GM23338 (cell line): Measurements from ENCODE around the gene TENT4A. TPM values are rescaled to one million over a fixed set of nuclear protein-coding genes. Genes with fewer than 3 reads are reported as not detected.

Experiments used
- ATAC-seq: fragments of 200-7000 bp; cut with Tn5 transposase; 3 replicates; pipeline ENCODE4 v1.9.1; 2020
- DNase-seq: peaks from one replicate; pipeline ENCODE4 v3.0.0-alpha.2; 2015; ENCODE audit warnings: low spot score
- H2AFZ ChIP-seq: fragments of 200-600 bp; sonication (generic); 2 replicates; pipeline ENCODE4 v1.8.0; 2016; ENCODE audit warnings: antibody characterized with exemption, mild to moderate bottlenecking, moderate library complexity
- H3F3A ChIP-seq: fragments of 200-600 bp; sonication (generic); replicated peaks from 2 replicates; pipeline ENCODE4 v1.8.0; 2017; ENCODE audit warnings: antibody characterized with exemption, mixed run types, low read depth
- H3K27ac ChIP-seq: fragments of 200-600 bp; sonication (generic); 2 replicates; pipeline ENCODE4 v1.6.1; 2016; ENCODE audit warnings: low read depth
- H3K27me3 ChIP-seq: fragments of 200-600 bp; sonication (generic); 2 replicates; pipeline ENCODE4 v1.8.0; 2016; ENCODE audit warnings: mild to moderate bottlenecking, mixed run types, moderate library complexity; ENCODE audit not compliant: insufficient read depth
- H3K36me3 ChIP-seq: fragments of 200-600 bp; sonication (generic); 2 replicates; pipeline ENCODE4 v1.8.0; 2016; ENCODE audit warnings: mild to moderate bottlenecking; ENCODE audit not compliant: insufficient read depth
- H3K4me1 ChIP-seq: fragments of 200-600 bp; sonication (generic); 2 replicates; pipeline ENCODE4 v1.8.0; 2016; ENCODE audit warnings: mild to moderate bottlenecking, moderate library complexity; ENCODE audit not compliant: insufficient read depth
- H3K4me2 ChIP-seq: fragments of 200-600 bp; sonication (generic); 2 replicates; pipeline ENCODE4 v1.7.1; 2017; ENCODE audit warnings: mixed run types
- H3K4me3 ChIP-seq: fragments of 200-600 bp; sonication (generic); 2 replicates; pipeline ENCODE4 v1.6.1; 2016; ENCODE audit warnings: mixed run types
- H3K79me2 ChIP-seq: fragments of 200-600 bp; sonication (generic); replicated peaks from 2 replicates; pipeline ENCODE4 v1.8.0; 2017; ENCODE audit warnings: mild to moderate bottlenecking; ENCODE audit not compliant: insufficient read depth
- H3K9me2 ChIP-seq: fragments of 200-600 bp; sonication (generic); 2 replicates; pipeline ENCODE4 v1.8.0; 2017; ENCODE audit not compliant: insufficient read depth
- H4K20me1 ChIP-seq: fragments of 200-600 bp; sonication (generic); replicated peaks from 2 replicates; pipeline ENCODE4 v1.8.0; 2017; ENCODE audit warnings: mild to moderate bottlenecking; ENCODE audit not compliant: insufficient read depth
- H3K27ac Mint-ChIP-seq: 2 replicates; pipeline ENCODE4 v1.8.0; 2020; ENCODE audit warnings: inconsistent platforms, mild to moderate bottlenecking, moderate library complexity, mixed read lengths
- H3K27me3 Mint-ChIP-seq: 3 replicates; pipeline ENCODE4 v1.8.0; 2022; ENCODE audit warnings: low read depth, mild to moderate bottlenecking, moderate library complexity, mixed read lengths, inconsistent platforms; ENCODE audit not compliant: insufficient read depth, poor library complexity
- H3K36me3 Mint-ChIP-seq: 3 replicates; pipeline ENCODE4 v1.8.0; 2021; ENCODE audit warnings: low read depth, mild to moderate bottlenecking, inconsistent platforms, moderate library complexity, mixed read lengths
- H3K4me1 Mint-ChIP-seq: 3 replicates; pipeline ENCODE4 v1.8.0; 2020; ENCODE audit warnings: mild to moderate bottlenecking, inconsistent platforms, mixed read lengths
- H3K4me3 Mint-ChIP-seq: 3 replicates; pipeline ENCODE4 v1.8.0; 2021; ENCODE audit warnings: moderate library complexity, mild to moderate bottlenecking, inconsistent platforms, mixed read lengths
- H3K9me3 Mint-ChIP-seq: 3 replicates; pipeline ENCODE4 v1.8.0; 2020; ENCODE audit warnings: moderate library complexity, mild to moderate bottlenecking, inconsistent platforms, mixed read lengths
- CREB1 ChIP-seq: fragments of 250-450 bp; sonication (Bioruptor Pico); IDR thresholded peaks from 2 replicates; pipeline ENCODE4 v1.5.0; 2020; ENCODE audit warnings: low read depth, mild to moderate bottlenecking, moderate library complexity
- CTCF ChIP-seq, 2 experiments: fragments of 200-600 bp in 1 of 2; sonication (generic) in 1 of 2; conservative IDR thresholded peaks; 2 replicates each; pipeline versions ENCODE4 v1.5.1 to v1.6.1; 2016 to 2017; ENCODE audit warnings: antibody characterized with exemption in 2 of 2, low read depth in 2 of 2, mild to moderate bottlenecking in 2 of 2, moderate library complexity in 1 of 2
- ETS1 ChIP-seq: IDR thresholded peaks from 2 replicates; pipeline ENCODE4 v1.6.1; 2016; ENCODE audit warnings: antibody characterized with exemption
- EZH2 ChIP-seq: fragments of 200-600 bp; sonication (generic); IDR thresholded peaks from one replicate; pipeline ENCODE4 v1.8.0; 2017; ENCODE audit warnings: antibody characterized with exemption, mild to moderate bottlenecking, low read depth; ENCODE audit not compliant: unreplicated experiment
- REST ChIP-seq: IDR thresholded peaks from one replicate; pipeline ENCODE4 v1.6.1; 2018; ENCODE audit warnings: antibody characterized with exemption; ENCODE audit not compliant: unreplicated experiment
- STAT1 ChIP-seq: IDR thresholded peaks from one replicate; pipeline ENCODE4 v1.6.1; 2016; ENCODE audit warnings: antibody characterized with exemption; ENCODE audit not compliant: unreplicated experiment
- ZNF114 ChIP-seq: fragments of 250-450 bp; sonication (Bioruptor Pico); IDR thresholded peaks from 2 replicates; pipeline ENCODE4 v1.5.0; 2020; ENCODE audit warnings: mild to moderate bottlenecking, moderate library complexity
- ZNF331 ChIP-seq: fragments of 250-450 bp; sonication (Bioruptor Pico); IDR thresholded peaks from 2 replicates; pipeline ENCODE4 v1.5.0; 2020; ENCODE audit warnings: low read depth, mild to moderate bottlenecking, moderate library complexity
- polyA plus RNA-seq: library from polyadenylated mRNA; unstranded; fragments of >200 nt; fragmentation: Nextera tagmentation; extraction: Ambion mirVana; gene quantifications from 2 replicates; pipeline ENCODE4 v1.2.1, GENCODE V29; 2016
- total RNA-seq: library from RNA; depleted of rRNA; stranded (reverse); fragments of >200 nt; shearing (Covaris generic); gene quantifications from 2 replicates; pipeline ENCODE4 v1.2.3, GENCODE V29; 2014

TENT4A gene
- total and polyA plus RNA-seq, 2 experiments from 2014 or later = 5.3 to 24.0 TPM

- Mint-ChIP-seq H3K36me3 (peaks cover 55% of the 10 kb centered on the region), H3K4me1 (no peaks in the 10 kb centered on the region), H3K9me3 (peaks cover 29% of the 10 kb centered on the region), H3K4me3 (no peak overlapping the region), H3K27ac (no peak overlapping the region), H3K27me3 (no peaks in the 10 kb centered on the region)
- TF ChIP-seq ZNF114 (no peak), EZH2 (no peak), CREB1 (CRISPR knock-in tag) (no peak), STAT1 (no peak), REST (no peak)
- no peaks in the 10 kb centered on the region for H3K4me1 ChIP-seq
- no peaks in the 10 kb centered on the region; the same call in 1 of the 2 replicates for H4K20me1 ChIP-seq
- no peaks in the 10 kb centered on the region for H3K27me3 ChIP-seq
- no peaks in the 10 kb centered on the region for H3F3A ChIP-seq
- H3K4me2 ChIP-seq = no peak overlapping the region
- H3K4me3 ChIP-seq = no peak overlapping the region
- ATAC-seq (no peak), DNase-seq (no peak)
- peaks cover 18% of the 10 kb centered on the region; the same call in 1 of the 2 replicates for H3K9me2 ChIP-seq
- H3K27ac ChIP-seq = no peak overlapping the region
- H3K79me2 ChIP-seq = no peaks in the 10 kb centered on the region
- no peaks in the 10 kb centered on the region for H3K36me3 ChIP-seq
- no peak overlapping the region for H2AFZ ChIP-seq
Observed at GRCh38 chr5:6674421-6674820, 38.8 kb upstream of the TENT4A start.

GRCh38 chr5:6674886-6675285 is 38.3 kb upstream of the TENT4A start:
- H3K4me3 ChIP-seq = no peak overlapping the region
- Mint-ChIP-seq H3K27ac (no peak overlapping the region), H3K4me1 (no peaks in the 10 kb centered on the region), H3K27me3 (no peaks in the 10 kb centered on the region), H3K4me3 (no peak overlapping the region), H3K36me3 (peaks cover 51% of the 10 kb centered on the region), H3K9me3 (peaks cover 29% of the 10 kb centered on the region)
- H3K4me1 ChIP-seq = no peaks in the 10 kb centered on the region
- TF ChIP-seq ETS1 (no peak), ZNF331 (CRISPR knock-in tag) (no peak), STAT1 (no peak), CTCF (conservative IDR thresholded peaks at IDR 0.05; ENCODE audit: low read depth in 2 of 2) (no peak), ZNF114 (no peak)
- H3K9me2 ChIP-seq = peaks cover 18% of the 10 kb centered on the region; the same call in 1 of the 2 replicates
- no peaks in the 10 kb centered on the region for H3K27me3 ChIP-seq
- H3K27ac ChIP-seq = no peak overlapping the region
- no peak overlapping the region for H2AFZ ChIP-seq
- H3K79me2 ChIP-seq = no peaks in the 10 kb centered on the region
- H4K20me1 ChIP-seq = no peaks in the 10 kb centered on the region; the same call in 1 of the 2 replicates
- DNase-seq (no peak), ATAC-seq (no peak)
- H3K36me3 ChIP-seq = no peaks in the 10 kb centered on the region
- H3K4me2 ChIP-seq = no peak overlapping the region
- H3F3A ChIP-seq = no peaks in the 10 kb centered on the region
